Mammary epithelial cell (primary cell): ENCODE results near the gene ITM2B.

Experiments
- EZH2 ChIP-seq: IDR thresholded peaks from 2 replicates; pipeline ENCODE4 v1.6.1; 2012; ENCODE audit warnings: low read length, inconsistent platforms, borderline replicate concordance
- TF ChIP-seq, protein P1 (sequence below), 2 donors: IDR thresholded peaks in 1 of 2; conservative IDR thresholded peaks in 1 of 2; 2 replicates each; pipeline ENCODE4 v1.5.1; 2011 to 2012; ENCODE audit warnings: inconsistent platforms in 2 of 2, low read length in 2 of 2, mild to moderate bottlenecking in 2 of 2, control low read depth in 1 of 2, low read depth in 1 of 2; ENCODE audit not compliant: insufficient read depth in 1 of 2; ENCODE audit errors: extremely low read depth in 1 of 2

DNA sequence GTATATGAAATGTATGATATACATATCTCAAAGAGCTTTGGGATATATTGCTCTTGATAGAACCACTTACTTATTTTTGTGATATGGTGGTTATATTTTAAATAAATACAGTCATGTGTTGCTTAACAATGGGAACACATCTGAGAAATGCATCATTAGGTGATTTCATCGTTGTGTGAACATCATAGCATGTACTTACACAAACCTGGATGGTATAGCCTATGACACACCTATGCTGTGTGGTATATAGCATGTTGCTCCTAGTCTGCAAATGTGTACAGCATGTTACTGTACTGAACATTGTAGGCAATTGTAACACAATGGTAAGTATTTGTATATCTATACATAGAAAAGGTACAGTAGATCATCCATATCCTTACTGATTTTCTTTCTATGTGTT lies 78.2 kb downstream of the ITM2B start:
- TF ChIP-seq, protein P1, sequence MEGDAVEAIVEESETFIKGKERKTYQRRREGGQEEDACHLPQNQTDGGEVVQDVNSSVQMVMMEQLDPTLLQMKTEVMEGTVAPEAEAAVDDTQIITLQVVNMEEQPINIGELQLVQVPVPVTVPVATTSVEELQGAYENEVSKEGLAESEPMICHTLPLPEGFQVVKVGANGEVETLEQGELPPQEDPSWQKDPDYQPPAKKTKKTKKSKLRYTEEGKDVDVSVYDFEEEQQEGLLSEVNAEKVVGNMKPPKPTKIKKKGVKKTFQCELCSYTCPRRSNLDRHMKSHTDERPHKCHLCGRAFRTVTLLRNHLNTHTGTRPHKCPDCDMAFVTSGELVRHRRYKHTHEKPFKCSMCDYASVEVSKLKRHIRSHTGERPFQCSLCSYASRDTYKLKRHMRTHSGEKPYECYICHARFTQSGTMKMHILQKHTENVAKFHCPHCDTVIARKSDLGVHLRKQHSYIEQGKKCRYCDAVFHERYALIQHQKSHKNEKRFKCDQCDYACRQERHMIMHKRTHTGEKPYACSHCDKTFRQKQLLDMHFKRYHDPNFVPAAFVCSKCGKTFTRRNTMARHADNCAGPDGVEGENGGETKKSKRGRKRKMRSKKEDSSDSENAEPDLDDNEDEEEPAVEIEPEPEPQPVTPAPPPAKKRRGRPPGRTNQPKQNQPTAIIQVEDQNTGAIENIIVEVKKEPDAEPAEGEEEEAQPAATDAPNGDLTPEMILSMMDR (conservative IDR thresholded peaks at IDR 0.05 in 1 of 2, IDR thresholded peaks at IDR 0.05 in 1 of 2; ENCODE audit: extremely low read depth in 1 of 2, insufficient read depth in 1 of 2, low read depth in 1 of 2, low read length in 2 of 2) = no peak
- TF ChIP-seq EZH2 = no peak
